GM18858 (cell line): Measurements from ENCODE around the gene WNK2.

Experiments
- ATAC-seq: cut with Tn5 transposase; IDR thresholded peaks from one replicate; pipeline ENCODE4 v1.9.1; 2021; ENCODE audit not compliant: unreplicated experiment

The WNK2 gene

DNA sequence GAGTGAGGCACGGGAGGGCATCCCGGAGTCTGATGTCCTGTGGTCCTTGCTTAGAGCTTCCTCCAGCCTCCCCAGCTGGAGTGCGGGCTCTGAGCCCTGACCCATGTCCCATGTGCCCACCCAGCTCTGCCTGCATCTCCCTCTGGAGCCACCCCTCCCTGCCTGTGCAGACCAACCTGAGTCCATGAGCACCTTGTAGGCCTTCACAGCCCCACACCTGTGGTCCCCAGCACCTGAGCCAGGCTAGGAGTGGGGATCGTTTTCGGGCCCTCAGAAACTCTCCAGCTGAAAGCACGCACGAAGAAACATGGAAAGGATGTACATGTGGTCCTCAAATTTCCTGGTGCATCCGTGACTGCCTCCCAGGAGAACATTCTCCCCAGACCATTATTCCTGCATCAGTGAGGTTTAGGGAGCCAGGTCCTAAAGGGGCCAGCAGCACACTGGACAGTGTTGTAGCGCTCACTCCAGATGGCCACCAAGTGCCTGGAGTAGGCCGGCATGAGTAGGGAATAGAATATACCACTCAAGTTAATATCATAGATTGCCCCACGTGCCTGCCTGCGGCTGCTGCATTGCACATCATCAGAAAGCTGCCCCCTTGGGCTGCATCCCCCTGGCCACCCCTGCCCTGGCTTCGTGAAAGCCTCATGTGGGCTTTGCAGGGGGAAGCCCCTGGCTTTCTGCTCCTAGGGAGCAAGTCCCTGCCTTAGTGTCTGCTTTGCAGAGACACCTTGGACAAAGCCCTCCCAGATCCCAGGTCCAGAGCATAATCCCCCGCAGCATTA lies 80.6 kb downstream of the WNK2 start:
- no peak for ATAC-seq

DNA sequence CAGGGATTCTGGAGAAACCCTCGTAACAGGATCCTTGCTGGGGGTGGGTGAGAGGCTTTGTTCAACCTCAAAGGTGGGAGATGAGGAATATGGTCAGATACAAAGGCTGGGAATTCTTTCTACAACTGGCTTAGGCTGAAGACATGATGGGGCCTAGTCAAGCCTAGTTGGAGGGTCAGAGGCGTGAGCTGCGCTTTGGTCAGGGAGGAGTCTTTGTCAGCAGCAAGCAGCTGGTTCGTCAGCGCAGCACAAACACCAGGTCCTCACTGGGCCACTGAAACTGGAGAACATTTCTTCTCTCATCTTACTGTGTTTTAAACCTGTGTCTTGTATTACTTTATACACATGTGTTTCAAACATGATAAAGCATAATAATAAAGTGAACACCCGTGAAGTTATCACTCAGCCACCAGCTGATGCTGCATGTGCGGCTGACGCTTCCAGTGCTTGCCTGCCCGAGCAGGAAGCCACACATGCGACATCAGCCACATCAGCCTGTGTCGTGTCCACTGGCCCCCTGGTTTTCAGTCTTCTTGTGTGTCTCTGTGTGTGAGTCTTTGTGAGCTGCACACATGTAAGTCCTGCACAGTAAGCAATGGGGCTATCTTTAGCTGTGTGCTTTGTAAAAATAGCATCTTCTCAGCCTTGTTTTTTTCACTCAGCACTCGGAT lies 81.5 kb downstream of the WNK2 start:
- ATAC-seq, result no peak

DNA sequence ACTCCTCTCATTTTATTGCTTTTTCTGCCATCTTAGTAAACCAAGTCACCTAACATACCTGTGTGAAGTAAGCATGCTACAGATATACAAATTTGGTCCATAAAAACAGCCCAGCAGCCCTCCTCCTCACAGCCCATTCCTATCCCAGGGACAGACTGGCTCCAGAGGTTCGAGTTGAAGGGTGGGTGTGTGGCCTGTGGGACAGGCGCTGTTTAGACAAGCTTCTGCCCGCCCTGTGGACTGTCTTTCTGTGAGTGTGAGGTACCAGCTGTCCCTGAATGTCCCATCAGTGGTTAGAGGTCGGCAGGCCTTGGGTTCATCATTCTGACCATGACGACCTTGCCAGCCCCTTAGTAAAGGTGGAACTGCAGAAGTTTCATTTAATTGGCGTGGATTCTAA lies 82.0 kb downstream of the WNK2 start:
- ATAC-seq, result no peak

DNA sequence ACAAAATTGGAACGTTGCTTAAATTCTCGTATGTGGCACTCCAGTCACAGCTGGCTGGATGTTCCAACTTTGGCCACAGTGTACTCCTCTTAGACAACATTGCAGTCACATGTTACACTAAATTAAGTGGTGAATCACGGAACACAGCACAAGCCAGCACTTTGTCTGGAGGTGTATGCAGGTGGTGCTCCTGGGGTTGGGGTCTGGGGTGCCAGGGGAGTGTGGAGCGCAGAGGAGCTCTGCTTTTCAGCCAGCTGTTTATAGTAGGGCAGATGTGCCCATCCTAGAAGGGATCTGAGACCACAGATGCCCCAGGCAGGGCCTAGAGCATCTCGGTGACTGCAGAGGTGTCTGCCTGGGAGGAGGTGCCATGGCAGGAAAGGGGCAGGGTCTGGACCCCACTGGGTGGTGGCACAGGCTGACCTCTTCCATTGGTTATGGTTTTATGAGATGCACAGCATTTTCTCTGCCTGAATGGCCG lies 82.6 kb downstream of the WNK2 start:
- no peak for ATAC-seq

DNA sequence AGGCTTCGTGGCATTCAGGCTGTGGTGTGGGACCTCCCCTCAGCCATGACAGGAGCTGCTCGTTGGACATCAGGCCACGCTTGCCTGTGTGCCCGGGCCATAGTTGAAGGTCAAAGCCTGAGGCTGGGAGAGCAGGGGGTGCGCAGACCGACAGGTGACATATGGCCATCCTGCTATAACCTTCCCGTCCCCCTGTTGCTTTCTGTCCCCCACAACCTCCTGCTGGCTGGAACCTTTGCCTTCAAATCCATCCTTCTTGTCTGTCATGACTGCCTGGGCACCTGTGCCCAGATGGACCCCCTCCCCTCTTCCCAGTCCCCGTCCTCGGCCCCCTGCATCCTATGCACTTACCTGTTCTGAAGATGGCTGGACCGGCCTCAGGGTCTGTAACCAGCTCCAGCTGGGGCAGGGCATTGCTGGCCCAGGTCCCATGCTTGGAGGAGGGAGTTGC lies 83.2 kb downstream of the WNK2 start:
- ATAC-seq, result no peak

DNA sequence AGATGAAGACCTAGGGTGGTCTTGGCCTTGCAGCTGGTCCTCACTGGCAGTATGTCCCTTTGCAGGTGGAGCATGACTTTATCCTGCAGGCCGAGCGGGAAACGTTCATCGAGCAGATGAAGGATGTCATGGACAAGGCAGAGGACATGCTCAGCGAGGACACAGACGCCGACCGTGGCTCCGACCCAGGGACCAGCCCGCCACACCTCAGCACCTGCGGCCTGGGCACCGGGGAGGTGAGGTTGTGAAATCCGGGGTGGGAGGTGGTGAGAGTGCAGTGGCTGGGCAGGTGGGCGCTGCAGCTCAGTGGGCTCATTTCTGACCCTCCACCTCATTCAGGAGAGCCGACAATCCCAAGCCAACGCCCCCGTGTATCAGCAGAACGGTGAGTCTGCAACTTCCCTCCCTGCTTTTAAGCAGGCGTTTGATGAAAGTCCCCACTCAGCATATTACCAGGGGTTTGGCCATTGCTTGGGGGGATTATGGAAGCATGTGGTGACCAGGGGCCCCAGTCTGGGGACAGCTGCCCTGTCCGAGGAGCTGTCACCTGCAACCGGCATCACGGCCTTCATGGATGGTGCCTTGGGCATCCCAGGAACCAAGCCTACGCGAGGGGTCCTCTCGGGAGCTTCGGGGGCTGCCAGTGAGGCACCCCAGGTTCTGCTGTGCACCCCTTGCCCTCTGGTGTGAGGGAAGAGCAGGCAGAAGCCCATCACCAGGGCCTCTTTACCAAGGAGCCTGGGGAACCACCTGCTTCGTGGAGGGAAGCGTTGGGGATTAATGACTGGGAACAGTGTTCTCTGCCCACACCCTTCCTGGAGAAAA lies 84.0 kb downstream of the WNK2 start:
- no peak for ATAC-seq

DNA sequence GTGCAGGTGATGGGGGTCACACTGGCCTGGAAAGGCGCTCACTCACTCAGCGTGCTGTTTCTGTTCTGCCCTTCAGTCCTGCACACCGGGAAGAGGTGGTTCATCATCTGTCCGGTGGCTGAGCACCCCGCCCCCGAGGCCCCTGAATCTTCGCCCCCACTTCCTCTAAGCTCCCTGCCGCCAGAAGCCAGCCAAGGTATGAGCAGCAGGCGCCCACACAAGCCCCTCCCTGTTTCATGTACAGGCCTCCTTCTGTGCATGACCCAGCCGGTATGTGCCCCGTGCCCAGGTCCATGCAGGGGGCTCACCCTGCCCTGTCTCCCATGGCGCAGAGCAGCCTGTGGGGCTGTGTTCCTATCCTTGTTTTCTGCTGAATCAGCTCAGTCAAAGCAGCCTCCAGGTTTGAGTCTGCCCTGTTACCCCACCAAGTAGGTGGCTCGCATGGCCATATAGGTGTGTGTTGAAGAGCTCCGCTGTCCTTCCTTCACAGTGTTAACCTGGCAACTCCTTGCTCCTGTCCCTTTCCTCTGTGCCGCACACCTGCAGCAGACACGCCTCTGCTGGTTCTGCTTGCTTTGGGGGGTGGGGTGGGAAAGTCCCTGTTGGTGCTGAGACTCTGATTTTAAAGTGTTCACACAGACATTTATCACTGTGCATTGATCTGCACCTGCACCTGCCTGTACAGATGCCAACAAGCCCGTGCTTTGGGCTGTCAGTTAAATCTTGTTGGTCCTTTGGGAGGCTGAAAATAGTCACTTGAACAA lies 84.8 kb downstream of the WNK2 start:
- ATAC-seq, result no peak

DNA sequence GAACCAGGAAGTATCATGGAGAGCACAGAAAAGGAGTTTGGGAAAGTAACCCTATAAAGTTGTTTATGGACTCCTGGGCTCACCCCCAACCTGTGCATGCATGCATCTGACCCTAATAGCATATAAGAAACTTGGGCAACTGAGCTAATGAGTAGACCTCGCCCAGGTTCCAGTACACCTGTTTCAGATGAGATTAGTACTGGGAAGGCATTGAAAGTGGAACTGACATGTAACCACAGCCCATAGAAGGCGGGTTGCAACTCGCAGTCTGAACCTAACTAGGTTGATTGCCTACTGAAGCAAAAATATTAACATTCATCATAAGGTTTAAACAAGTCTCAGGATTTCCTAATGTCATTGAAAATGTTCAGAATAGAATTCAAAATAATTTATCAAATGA lies 87.0 kb downstream of the WNK2 start:
- ATAC-seq, result no peak

DNA sequence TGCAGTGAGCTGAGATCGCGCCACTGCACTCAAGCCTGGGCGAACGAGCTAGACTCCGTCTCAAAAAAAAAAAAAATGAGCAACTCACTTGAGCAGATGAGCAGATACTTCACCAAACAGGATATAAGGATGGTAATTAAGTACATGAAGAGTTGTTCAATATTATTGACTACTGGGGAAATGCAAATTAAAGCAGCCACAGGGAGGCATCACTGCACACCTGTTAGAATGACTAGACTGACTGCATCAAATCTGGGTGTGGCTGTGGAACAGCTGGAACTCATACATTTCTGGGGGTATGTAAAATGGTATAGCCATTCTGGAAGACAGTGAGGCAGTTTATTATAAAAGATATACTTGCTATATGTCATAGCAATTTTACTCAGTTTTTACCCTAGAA lies 93.0 kb downstream of the WNK2 start:
- ATAC-seq, result no peak

DNA sequence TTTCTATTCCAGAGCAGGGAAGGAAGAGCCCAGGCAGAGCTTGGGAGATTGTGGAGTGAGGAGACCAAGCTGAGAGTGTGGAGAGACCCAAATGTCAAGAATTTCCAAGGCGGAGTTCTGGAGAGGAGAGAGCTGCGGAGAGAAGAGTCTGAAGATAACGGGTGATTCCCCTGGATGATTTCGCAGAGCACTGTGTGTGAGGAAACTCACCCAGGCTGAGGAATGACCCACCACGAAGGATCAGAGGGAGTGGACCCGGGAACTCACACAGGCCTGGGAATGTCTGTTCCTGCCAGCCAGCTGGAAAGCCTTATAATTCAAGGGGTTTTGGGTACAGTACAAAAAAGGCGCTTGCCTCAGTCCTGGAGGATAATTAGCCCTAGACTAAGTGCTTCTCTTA lies 94.2 kb downstream of the WNK2 start:
- no peak for ATAC-seq

DNA sequence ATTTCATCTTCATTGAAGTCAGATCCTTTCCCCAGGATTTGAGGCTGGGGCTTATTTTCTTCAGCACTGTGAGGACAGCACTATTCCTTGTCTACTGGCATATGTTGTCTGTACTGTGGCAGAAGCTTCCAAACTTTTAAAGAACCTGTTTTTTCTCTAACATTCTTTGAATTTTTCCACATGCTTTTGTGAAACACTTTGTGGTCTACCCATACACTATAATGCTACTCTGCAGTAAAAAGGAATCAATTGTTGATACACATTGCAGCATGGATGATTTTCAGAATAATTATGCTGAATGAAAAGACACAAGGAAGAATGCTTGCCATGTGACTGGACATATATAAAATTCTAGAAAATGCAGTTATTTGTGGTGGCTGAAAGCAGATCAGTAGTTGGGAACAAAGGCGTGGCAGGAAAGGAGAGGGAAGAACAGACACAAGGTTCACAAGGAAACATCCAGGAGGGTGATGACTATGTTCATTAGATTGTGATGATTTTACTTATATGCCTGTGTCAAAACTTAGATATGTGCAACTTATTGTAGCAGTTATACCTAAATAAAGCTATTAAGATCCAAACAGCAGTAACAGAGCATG lies 96.8 kb downstream of the WNK2 start:
- ATAC-seq, result no peak

DNA sequence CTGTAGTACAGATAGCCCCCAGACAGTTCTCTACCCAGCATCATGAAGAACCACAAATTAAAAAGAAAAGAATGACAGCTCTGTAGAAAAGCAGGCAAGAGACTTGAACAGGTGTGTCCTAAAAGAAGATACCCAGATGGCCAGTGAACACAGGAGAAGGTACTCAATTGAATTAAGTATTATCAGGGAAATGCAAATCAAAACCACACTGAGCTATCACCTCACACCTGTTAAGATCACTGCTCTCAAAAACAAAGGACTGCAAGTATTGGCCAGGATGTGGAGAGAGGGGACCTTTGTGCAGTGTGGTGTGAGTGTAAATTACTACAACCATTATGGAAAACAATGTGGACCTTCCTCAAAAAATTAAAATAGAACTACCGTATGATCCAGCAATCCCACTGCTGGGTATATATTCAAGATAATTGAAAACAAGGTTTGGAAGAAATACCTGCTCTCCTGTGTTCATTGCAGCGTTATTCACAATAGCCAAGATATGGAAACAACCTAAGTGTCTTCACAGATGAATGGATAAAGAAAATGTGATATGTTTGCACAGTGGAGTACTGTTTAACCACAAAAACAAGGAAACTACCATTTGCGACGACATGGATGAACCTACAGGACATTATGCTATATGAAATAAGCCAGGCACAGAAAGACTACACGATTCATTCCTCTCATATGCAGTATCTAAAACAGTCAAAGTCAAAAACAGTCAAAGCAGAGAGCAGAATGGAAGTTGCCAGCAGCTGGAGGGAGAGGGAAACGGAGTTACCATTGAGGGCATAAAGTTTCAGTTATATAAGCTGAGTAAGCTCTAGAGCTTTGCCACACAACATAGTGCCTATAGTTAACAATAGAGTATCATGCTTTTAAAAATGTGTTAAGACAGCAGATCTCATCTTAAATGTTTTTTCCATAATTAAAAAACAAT lies 102.6 kb downstream of the WNK2 start:
- ATAC-seq, result no peak

DNA sequence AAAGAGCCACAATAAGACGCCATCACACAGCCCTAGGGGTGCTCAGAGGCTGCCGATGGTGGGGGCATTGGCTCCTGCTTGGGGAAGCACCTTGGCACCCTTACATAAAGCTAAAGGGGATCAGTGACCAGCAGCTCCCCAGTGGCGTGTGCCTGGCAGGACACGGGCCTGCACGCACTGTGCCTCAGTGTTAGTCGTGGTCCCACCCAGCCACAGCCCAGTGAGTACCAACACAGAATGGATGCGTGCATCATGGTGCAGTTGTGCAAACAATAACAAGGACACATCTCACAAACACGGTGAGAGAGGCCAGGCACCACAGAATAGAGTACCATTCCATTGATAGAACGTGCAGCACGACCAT lies 103.2 kb downstream of the WNK2 start:
- ATAC-seq, result no peak

DNA sequence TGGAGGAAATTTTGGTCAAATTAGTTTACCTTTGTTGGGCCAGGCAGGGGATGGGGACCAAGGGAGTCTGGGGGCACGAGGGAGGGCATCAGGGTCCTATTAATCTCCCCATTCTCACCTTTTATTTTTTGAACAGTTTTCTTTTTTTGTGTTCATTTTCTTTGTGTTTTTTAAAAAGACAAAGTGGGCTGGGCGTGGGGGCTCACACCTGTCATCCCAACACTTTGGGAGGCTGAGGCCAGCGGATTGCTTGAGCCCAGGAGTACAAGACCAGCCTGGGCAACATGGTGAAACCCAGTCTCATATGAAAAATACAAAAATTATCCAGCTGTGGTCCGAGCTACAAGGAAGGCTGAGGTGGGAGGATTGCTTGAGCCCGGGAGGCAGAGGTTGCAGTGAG lies 103.7 kb downstream of the WNK2 start:
- no peak for ATAC-seq

DNA sequence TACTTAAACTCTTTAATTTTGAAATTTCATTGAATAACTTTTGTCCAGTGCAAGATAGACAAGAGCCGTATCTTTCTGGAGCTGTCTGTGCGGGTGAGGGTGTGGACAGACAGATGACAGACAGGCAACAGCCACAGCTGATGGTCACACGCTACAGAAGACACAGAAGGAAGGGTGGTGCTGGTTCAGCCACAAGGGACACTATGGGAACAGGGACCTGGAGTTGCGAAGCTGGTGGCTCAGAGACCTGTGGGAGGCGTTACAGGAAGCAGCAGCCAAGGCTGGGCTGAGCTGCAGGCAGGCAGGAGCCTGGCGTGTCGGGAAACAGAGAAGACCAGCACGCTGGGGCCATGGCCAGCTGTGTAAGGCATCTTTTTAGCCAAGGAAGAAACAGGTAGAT lies 104.4 kb downstream of the WNK2 start:
- no peak for ATAC-seq

DNA sequence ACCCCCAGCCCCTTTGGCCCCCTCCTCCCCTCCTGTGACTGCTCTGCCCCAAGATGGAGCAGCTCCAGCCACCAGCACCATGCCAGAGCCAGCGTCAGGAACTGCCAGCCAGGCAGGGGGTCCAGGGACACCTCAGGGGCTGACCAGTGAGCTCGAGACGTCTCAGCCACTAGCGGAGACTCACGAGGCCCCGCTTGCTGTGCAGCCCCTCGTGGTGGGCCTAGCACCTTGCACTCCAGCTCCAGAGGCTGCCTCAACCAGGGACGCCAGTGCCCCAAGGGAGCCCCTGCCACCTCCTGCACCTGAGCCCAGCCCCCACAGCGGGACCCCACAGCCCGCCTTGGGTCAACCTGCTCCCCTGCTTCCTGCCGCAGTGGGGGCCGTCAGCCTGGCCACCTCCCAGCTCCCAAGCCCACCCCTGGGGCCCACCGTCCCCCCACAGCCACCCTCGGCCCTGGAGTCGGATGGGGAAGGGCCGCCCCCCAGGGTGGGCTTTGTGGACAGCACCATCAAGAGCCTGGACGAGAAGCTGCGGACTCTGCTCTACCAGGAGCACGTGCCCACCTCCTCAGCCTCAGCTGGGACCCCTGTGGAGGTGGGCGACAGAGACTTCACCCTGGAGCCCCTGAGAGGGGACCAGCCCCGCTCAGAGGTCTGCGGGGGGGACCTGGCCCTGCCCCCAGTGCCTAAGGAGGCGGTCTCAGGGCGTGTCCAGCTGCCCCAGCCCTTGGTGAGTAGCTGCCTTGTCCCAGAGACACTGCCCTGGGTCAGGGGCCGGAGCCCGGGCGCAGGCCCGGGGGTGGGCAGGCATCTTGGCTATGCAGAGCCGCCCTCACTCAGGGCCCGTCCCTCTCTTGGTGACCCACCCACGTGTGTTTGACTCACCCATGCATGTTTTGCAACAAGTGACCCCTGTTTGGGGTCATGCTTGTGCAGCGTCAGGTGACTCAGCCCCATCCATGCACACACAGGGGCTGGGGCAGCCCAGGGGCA lies 105.2 kb downstream of the WNK2 start:
- ATAC-seq, result no peak

DNA sequence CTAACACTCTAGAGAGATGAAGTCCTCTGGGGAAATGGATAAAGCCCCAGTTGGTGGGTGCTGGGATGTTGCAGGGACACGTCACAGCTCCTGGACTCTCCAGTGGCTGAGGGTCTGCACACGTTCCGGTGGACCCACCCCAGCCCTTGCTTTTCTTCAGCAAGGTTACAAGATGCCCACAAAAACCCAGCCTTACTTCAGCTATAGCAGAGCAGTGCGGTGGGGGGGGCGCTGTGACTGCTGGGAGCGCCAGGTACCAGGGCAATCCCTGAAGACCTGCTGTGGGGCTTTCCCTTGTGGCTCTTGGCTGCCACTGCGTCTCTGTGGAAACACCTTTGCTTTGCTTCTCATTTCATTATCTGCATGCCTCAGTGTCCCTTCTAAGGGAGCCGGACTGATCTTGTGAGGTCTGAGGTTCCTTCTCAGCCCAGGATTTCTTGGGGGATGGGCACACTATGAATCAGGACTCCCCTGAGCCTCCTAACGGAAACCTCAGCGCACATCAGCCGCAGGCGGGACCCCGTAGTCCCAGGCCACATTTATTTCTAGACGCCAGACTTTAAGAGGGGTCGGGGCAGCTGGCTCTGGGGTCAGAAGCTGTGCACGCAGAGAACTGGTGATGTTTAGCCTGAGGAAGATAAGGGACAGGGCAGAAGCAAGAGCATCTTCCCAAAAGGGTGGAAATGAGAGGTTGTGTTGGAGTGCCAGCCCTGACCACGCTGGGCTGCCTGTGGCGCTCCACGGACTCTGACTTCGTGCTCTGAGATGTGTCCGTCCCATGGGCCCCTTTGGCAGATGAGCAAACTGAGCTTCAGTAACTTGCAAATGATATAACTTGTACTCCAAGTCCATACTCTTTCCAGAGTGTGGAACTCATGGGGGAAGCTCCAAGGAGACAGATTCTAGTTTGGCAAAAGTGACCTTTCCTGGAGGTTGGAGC lies 106.8 kb downstream of the WNK2 start:
- no peak for ATAC-seq
